NCI-H524 (cell line): ENCODE data around the gene ADCYAP1R1.

Experiments
- DNase-seq, 2 experiments: peaks; one replicate each; lab custom pipeline; 2025; lab: John Stamatoyannopoulos, UW

Gene ADCYAP1R1

GRCh38 chr7:31106303-31107105 is 54.4 kb downstream of the ADCYAP1R1 start:
- no peak for DNase-seq

- DNase-seq = no peak
These were observed 55.3 kb downstream of the ADCYAP1R1 start for GRCh38 chr7:31107106-31108090.

GRCh38 chr7:31108097-31108657 is 56.1 kb downstream of the ADCYAP1R1 start:
- no peak for DNase-seq

GRCh38 chr7:31109751-31110150 is 57.6 kb downstream of the ADCYAP1R1 start:
- no peak for DNase-seq

- no peak for DNase-seq
These were observed 58.4 kb downstream of the ADCYAP1R1 start for GRCh38 chr7:31110331-31111108.

- no peak for DNase-seq
These were observed 59.0 kb downstream of the ADCYAP1R1 start for GRCh38 chr7:31111109-31111451.

GRCh38 chr7:31113660-31114059 is 61.6 kb downstream of the ADCYAP1R1 start:
- DNase-seq = no peak

- no peak for DNase-seq
These were observed 62.7 kb downstream of the ADCYAP1R1 start for GRCh38 chr7:31114593-31115343.

GRCh38 chr7:31116615-31117014 is 64.5 kb downstream of the ADCYAP1R1 start:
- no peak for DNase-seq

GRCh38 chr7:31119249-31119648 is 67.1 kb downstream of the ADCYAP1R1 start:
- DNase-seq = no peak

GRCh38 chr7:31120800-31121513 is 68.8 kb downstream of the ADCYAP1R1 start:
- DNase-seq = no peak

- DNase-seq = no peak
These were observed 69.5 kb downstream of the ADCYAP1R1 start for GRCh38 chr7:31121601-31122000.

- peak; percentile 57 to 77 for DNase-seq
These were observed 70.5 kb downstream of the ADCYAP1R1 start for GRCh38 chr7:31122649-31123058.

GRCh38 chr7:31123321-31123720 is 71.2 kb downstream of the ADCYAP1R1 start:
- no peak for DNase-seq

GRCh38 chr7:31123726-31124125 is 71.6 kb downstream of the ADCYAP1R1 start:
- no peak for DNase-seq

GRCh38 chr7:31125171-31125570 is 73.1 kb downstream of the ADCYAP1R1 start:
- DNase-seq = peak in 1 of 2 experiments; percentile 6

GRCh38 chr7:31126976-31127375 is 74.9 kb downstream of the ADCYAP1R1 start:
- DNase-seq = peak; percentile 14 to 44

- DNase-seq = peak; percentile 67 to 80
These were observed 77.0 kb downstream of the ADCYAP1R1 start for GRCh38 chr7:31129067-31129466.

GRCh38 chr7:31133497-31133896 is 81.4 kb downstream of the ADCYAP1R1 start:
- peak; percentile 24 to 77 for DNase-seq
